H1 (cell line): ENCODE measurements around the gene CPHXL. TPM values are rescaled to one million over a fixed set of nuclear protein-coding genes. Genes with fewer than 3 reads are reported as not detected.

Experiments
- CTCF ChIA-PET: fragments of 300-600 bp; sonication (Branson Sonifier 250); formaldehyde crosslinking; loops from one replicate; lab custom pipeline; 2021; ENCODE audit not compliant: partially characterized antibody; lab: Charles Lee
- POLR2A ChIA-PET: fragments of 300-600 bp; sonication (Branson Sonifier 250); formaldehyde crosslinking; loops from one replicate; lab custom pipeline; 2021; ENCODE audit warnings: inconsistent platforms; ENCODE audit not compliant: partially characterized antibody; lab: Charles Lee
- DNase-seq, 2 experiments: peaks; one replicate each; pipeline versions ENCODE4 v3.0.0 to v3.0.0-alpha.2; 2010 to 2022; ENCODE audit warnings: low spot score in 2 of 2, low read depth in 1 of 2, mixed read lengths in 1 of 2
- FAIRE-seq: peaks from 2 replicates; lab custom pipeline; 2011; peaks lifted over from hg19 to GRCh38; lab: Jason Lieb, UNC
- H2AFZ ChIP-seq: 2 replicates; pipeline ENCODE4 v1.8.1; 2012; ENCODE audit warnings: low read length, inconsistent platforms
- H2AK5ac ChIP-seq: 2 replicates; pipeline ENCODE4 v1.6.1; 2013; ENCODE audit warnings: low read depth, low read length
- H2BK120ac ChIP-seq: replicated peaks from 2 replicates; pipeline ENCODE3; 2013; ENCODE audit warnings: low read depth, low read length, inconsistent platforms
- H2BK12ac ChIP-seq: 2 replicates; pipeline ENCODE4 v1.6.1; 2013; ENCODE audit warnings: low read depth, low read length
- H2BK15ac ChIP-seq: 2 replicates; pipeline ENCODE4 v1.6.1; 2013; ENCODE audit warnings: low read length
- H2BK20ac ChIP-seq: 2 replicates; pipeline ENCODE4 v1.6.1; 2013; ENCODE audit warnings: low read length
- H2BK5ac ChIP-seq: 2 replicates; pipeline ENCODE4 v1.6.1; 2013; ENCODE audit warnings: low read depth, low read length
- H3K14ac ChIP-seq: 2 replicates; pipeline ENCODE4 v1.6.1; 2013; ENCODE audit warnings: inconsistent platforms; ENCODE audit not compliant: insufficient read length
- H3K18ac ChIP-seq: 2 replicates; pipeline ENCODE4 v1.6.1; 2013; ENCODE audit warnings: low read length; ENCODE audit errors: extremely low read depth
- H3K23ac ChIP-seq: 2 replicates; pipeline ENCODE4 v1.6.1; 2013; ENCODE audit warnings: inconsistent platforms; ENCODE audit not compliant: insufficient read length
- H3K23me2 ChIP-seq: 2 replicates; pipeline ENCODE4 v1.6.1; 2013; ENCODE audit warnings: low read depth, low read length
- H3K27ac ChIP-seq: 2 replicates; pipeline ENCODE4 v1.6.1; 2011; ENCODE audit warnings: low read depth, low read length, inconsistent platforms
- H3K27me3 ChIP-seq, 4 experiments: replicated peaks in 1 of 4; 1 replicate in 1 of 4; 2 replicates in 3 of 4; pipeline versions ENCODE4 v1.6.1 to v1.8.1; 2011 to 2013; ENCODE audit warnings: low read length in 3 of 4, mild to moderate bottlenecking in 3 of 4, inconsistent platforms in 2 of 4, mixed read lengths in 2 of 4, moderate library complexity in 1 of 4; ENCODE audit not compliant: control insufficient read depth in 3 of 4, insufficient read depth in 3 of 4; ENCODE audit errors: extremely low read depth in 1 of 4
- H3K36me3 ChIP-seq, 4 experiments: 2 replicates each; pipeline versions ENCODE4 v1.6.1 to v1.8.1; 2011 to 2013; ENCODE audit warnings: mild to moderate bottlenecking in 4 of 4, low read length in 3 of 4, moderate library complexity in 2 of 4, control low read depth in 1 of 4, inconsistent platforms in 1 of 4; ENCODE audit not compliant: insufficient read depth in 4 of 4, control insufficient read depth in 2 of 4
- H3K4ac ChIP-seq: replicated peaks from 2 replicates; pipeline ENCODE3; 2013; ENCODE audit warnings: low read length, low read depth, mixed read lengths, inconsistent platforms; ENCODE audit not compliant: insufficient read length
- H3K4me1 ChIP-seq, 4 experiments: replicated peaks in 1 of 4; 1 replicate in 1 of 4; 2 replicates in 3 of 4; pipeline versions ENCODE4 v1.6.1 to v1.8.1; 2011 to 2013; ENCODE audit warnings: low read length in 3 of 4, inconsistent platforms in 2 of 4, mixed read lengths in 1 of 4; ENCODE audit not compliant: insufficient read depth in 4 of 4, control insufficient read depth in 3 of 4
- H3K4me2 ChIP-seq, 2 experiments: 2 replicates each; pipeline versions ENCODE4 v1.6.1 to v1.8.1; 2011 to 2013; ENCODE audit warnings: low read depth in 2 of 2, low read length in 2 of 2, control low read depth in 1 of 2, inconsistent platforms in 1 of 2, mild to moderate bottlenecking in 1 of 2; ENCODE audit not compliant: insufficient read depth in 1 of 2
- H3K4me3 ChIP-seq, 4 experiments: fragments of 200-600, 300-600 bp in 1 of 4; sonication (generic), shearing (Covaris generic), sonication (Bioruptor Twin) in 1 of 4; 2 replicates each; pipeline versions ENCODE4 v1.5.1 to v1.8.1; 2011 to 2016; ENCODE audit warnings: low read length in 4 of 4, low read depth in 3 of 4, control low read depth in 2 of 4, inconsistent platforms in 2 of 4, mild to moderate bottlenecking in 2 of 4, mixed read lengths in 1 of 4, moderate library complexity in 1 of 4; ENCODE audit not compliant: insufficient read depth in 2 of 4; ENCODE audit errors: extremely low read depth in 1 of 4
- H3K56ac ChIP-seq: replicated peaks from 2 replicates; pipeline ENCODE3; 2013; ENCODE audit warnings: low read depth, mild to moderate bottlenecking, mixed read lengths, low read length, inconsistent platforms; ENCODE audit not compliant: insufficient read length
- H3K79me1 ChIP-seq: 2 replicates; pipeline ENCODE4 v1.6.1; 2013; ENCODE audit warnings: low read depth, low read length, control low read depth
- H3K79me2 ChIP-seq, 2 experiments: 2 replicates each; pipeline versions ENCODE4 v1.6.1 to v1.8.1; 2012 to 2013; ENCODE audit warnings: low read length in 2 of 2, mild to moderate bottlenecking in 2 of 2, inconsistent platforms in 1 of 2; ENCODE audit not compliant: insufficient read depth in 2 of 2, control insufficient read depth in 1 of 2
- H3K9ac ChIP-seq, 4 experiments: replicated peaks in 1 of 4; 1 replicate in 1 of 4; 2 replicates in 3 of 4; pipeline versions ENCODE4 v1.6.1 to v1.8.1; 2011 to 2013; ENCODE audit warnings: low read depth in 3 of 4, low read length in 3 of 4, control low read depth in 2 of 4, mild to moderate bottlenecking in 2 of 4, moderate library complexity in 2 of 4, inconsistent platforms in 1 of 4; ENCODE audit errors: extremely low read depth in 1 of 4
- H3K9me3 ChIP-seq, 2 experiments: 2 replicates each; pipeline versions ENCODE4 v1.6.1 to v1.8.1; 2012 to 2013; ENCODE audit warnings: mild to moderate bottlenecking in 2 of 2, moderate library complexity in 2 of 2, control low read depth in 1 of 2, inconsistent platforms in 1 of 2, low read depth in 1 of 2, low read length in 1 of 2, mixed read lengths in 1 of 2; ENCODE audit not compliant: insufficient read depth in 2 of 2
- H4K20me1 ChIP-seq, 2 experiments: replicated peaks in 1 of 2; 2 replicates each; pipeline versions ENCODE3 to v1.8.1; 2011 to 2013; ENCODE audit warnings: inconsistent platforms in 2 of 2, low read length in 2 of 2, mild to moderate bottlenecking in 1 of 2; ENCODE audit not compliant: insufficient read depth in 2 of 2, control insufficient read depth in 1 of 2
- H4K5ac ChIP-seq: 2 replicates; pipeline ENCODE4 v1.6.1; 2013; ENCODE audit warnings: low read length, low read depth, mixed read lengths, inconsistent platforms; ENCODE audit not compliant: insufficient read length
- H4K8ac ChIP-seq: 2 replicates; pipeline ENCODE4 v1.8.0; 2013; ENCODE audit warnings: mild to moderate bottlenecking, moderate library complexity, low read length, inconsistent platforms; ENCODE audit not compliant: insufficient read depth; ENCODE audit errors: extremely low read depth
- H4K91ac ChIP-seq: replicated peaks from 2 replicates; pipeline ENCODE3; 2013; ENCODE audit warnings: low read length, mixed read lengths, inconsistent platforms; ENCODE audit not compliant: insufficient read length
- ASH2L ChIP-seq: fragments of 200-600, 300-600 bp; sonication (generic); IDR thresholded peaks from one replicate; pipeline ENCODE4 v1.7.1; 2017; ENCODE audit warnings: low read length
- JUN ChIP-seq: IDR thresholded peaks from 2 replicates; pipeline ENCODE4 v1.6.1; 2011; ENCODE audit warnings: low read depth, mild to moderate bottlenecking, improper control_type of control experiment, low read length
- JUND ChIP-seq: IDR thresholded peaks from 2 replicates; pipeline ENCODE4 v1.6.1; 2011; ENCODE audit warnings: mild to moderate bottlenecking, improper control_type of control experiment, low read length
- NANOG ChIP-seq: IDR thresholded peaks from 2 replicates; pipeline ENCODE4 v1.6.1; 2011; ENCODE audit warnings: low read length, low read depth, mild to moderate bottlenecking, inconsistent platforms; ENCODE audit not compliant: insufficient read depth, poor library complexity, severe bottlenecking
- RNF2 ChIP-seq: fragments of 200-900, 300-1000 bp; sonication (generic); IDR thresholded peaks from 2 replicates; pipeline ENCODE4 v1.7.1; 2016; ENCODE audit warnings: borderline replicate concordance, low read depth, mild to moderate bottlenecking, antibody characterized with exemption, low read length; ENCODE audit not compliant: poor library complexity, severe bottlenecking; ENCODE audit errors: missing control alignments
- SIN3A ChIP-seq, 2 experiments: IDR thresholded peaks in 1 of 2; conservative IDR thresholded peaks in 1 of 2; 2 replicates each; pipeline ENCODE4 v1.6.1; 2011 to 2012; ENCODE audit warnings: low read length in 2 of 2, improper control_type of control experiment in 1 of 2, low read depth in 1 of 2, mild to moderate bottlenecking in 1 of 2
- SIRT6 ChIP-seq: IDR thresholded peaks from one replicate; pipeline ENCODE4 v1.7.1; 2012; ENCODE audit warnings: low read length, inconsistent platforms
- SP1 ChIP-seq: IDR thresholded peaks from 2 replicates; pipeline ENCODE4 v1.6.1; 2011; ENCODE audit warnings: low read depth, low read length
- TCF12 ChIP-seq: IDR thresholded peaks from 2 replicates; pipeline ENCODE4 v1.6.1; 2011; ENCODE audit warnings: low read depth, mild to moderate bottlenecking, low read length
- WGBS, 2 experiments: shearing (Covaris generic) in 1 of 2; methylation state at CpG; one replicate each; pipeline versions ENCODE4 v1.1.6 to v1.1.7; 2013 to 2015; ENCODE audit warnings: low lambda C conversion rate in 2 of 2, mixed read lengths in 2 of 2, inconsistent platforms in 1 of 2, low coverage in 1 of 2, missing lambda C conversion rate in 1 of 2; ENCODE audit not compliant: insufficient replicate concordance in 2 of 2, insufficient coverage in 1 of 2, insufficient read length in 1 of 2; ENCODE audit errors: extremely low coverage in 1 of 2, missing lambda C conversion rate in 1 of 2; 5-methylcytosine and 5-hydroxymethylcytosine counted together
- polyA plus RNA-seq, 7 experiments: library from polyadenylated mRNA; depleted of rRNA in 3 of 7; stranded (reverse) in 5 of 7; unstranded in 2 of 7; fragments of >200 nt in 5 of 7; fragments of 200-250 nt in 2 of 7; gene quantifications; 1 replicate in 5 of 7; 2 replicates in 1 of 7; 4 replicates in 1 of 7; pipeline versions ENCODE4 v1.2.1 to v1.2.3, GENCODE V29; 2011 to 2013; ENCODE audit warnings: missing spikeins in 2 of 7, mixed read lengths in 2 of 7
- total RNA-seq: library from RNA; stranded (reverse); fragmentation: NEBNext Ultra II Directional; extraction: Animal tissue kit (Norgen Biotek cat#: 25700); gene quantifications from 2 replicates; pipeline ENCODE4 v1.2.1, GENCODE V29; 2021
- TF ChIP-seq, protein P1 (sequence below): IDR thresholded peaks from 2 replicates; pipeline ENCODE4 v1.6.1; 2012; ENCODE audit warnings: low read length, inconsistent platforms
- TF ChIP-seq, protein P2 (sequence below): IDR thresholded peaks from 2 replicates; pipeline ENCODE4 v1.6.1; 2011; ENCODE audit warnings: low read depth, mild to moderate bottlenecking, low read length; ENCODE audit not compliant: insufficient read depth

Gene CPHXL
- total and polyA plus RNA-seq, 2 of the 8 experiments (the other 6 are each of a cell fraction or from before 2014, with no cell fraction given) = not detected

DNA sequence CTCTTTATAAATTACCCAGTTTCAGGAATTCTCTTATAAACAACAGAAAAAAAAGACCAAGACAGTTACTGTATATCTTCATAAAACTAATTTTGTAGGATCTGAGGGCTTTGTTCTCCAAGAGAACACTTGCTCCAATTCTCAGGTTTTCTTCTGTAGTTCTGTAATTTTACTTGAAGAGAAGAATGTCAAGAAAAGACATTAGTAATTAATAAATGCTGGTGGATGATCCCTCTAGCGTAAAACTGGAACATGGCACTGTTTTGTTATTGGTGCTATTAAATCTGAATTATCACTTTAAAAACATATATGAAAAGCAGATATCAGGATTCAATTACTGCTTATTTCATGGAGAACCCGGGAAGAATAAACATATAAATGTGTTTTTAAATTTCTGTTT, 36.5 kb upstream of the CPHXL start:
- Histone ChIP-seq H2AFZ (no peak overlapping the region), H3K36me3 (no peaks in the 10 kb centered on the region), H3K4me3 (no peak overlapping the region), H3K14ac (no peak overlapping the region), H3K4me1 (peaks cover 0 to 3% (median 1%) of the 10 kb centered on the region in 4 experiments; a peak in 2 of 7 replicates), H3K79me2 (no peaks in the 10 kb centered on the region), H3K9ac (no peak overlapping the region), H3K27ac (no peak overlapping the region), H4K8ac (no peak overlapping the region), H4K91ac (no peak overlapping the region), H2BK5ac (no peak overlapping the region), H3K56ac (no peak overlapping the region), H3K4ac (no peak overlapping the region), H4K20me1 (no peaks in the 10 kb centered on the region), H3K23ac (no peak overlapping the region), H2BK15ac (no peak overlapping the region), H3K23me2 (no peaks in the 10 kb centered on the region; the same call in 1 of the 2 replicates), H2BK12ac (no peak overlapping the region), H3K79me1 (no peaks in the 10 kb centered on the region), H2BK120ac (no peak overlapping the region), H2AK5ac (no peak overlapping the region), H3K9me3 (no peaks in the 10 kb centered on the region), H3K4me2 (no peak overlapping the region), H2BK20ac (no peak overlapping the region), H4K5ac (no peak overlapping the region), H3K27me3 (peaks cover 0 to 1% (median 0%) of the 10 kb centered on the region in 4 experiments; a peak in 1 of 7 replicates), H3K18ac (no peak overlapping the region)
- CTCF ChIA-PET = interaction anchor here (0.6 to 1.1 kb wide), 2 partner anchors 117 to 1409 kb away, joined by 3 read pairs; no protein-coding TSS in a partner anchor
- POLR2A ChIA-PET = interaction anchor here (0.8 kb wide), 1 partner anchor 114 kb away, joined by 5 read pairs; no protein-coding TSS in a partner anchor
- FAIRE-seq (no peak), DNase-seq (no peak)
- 80% methylated on average over 2 of the region's 2 CpGs; no CpG with 5 or more reads in 1 of the 2 experiments for WGBS, 2 experiments
- no peak for TF ChIP-seq SIN3A (conservative IDR thresholded peaks at IDR 0.05 in 1 of 2, IDR thresholded peaks at IDR 0.05 in 1 of 2; ENCODE audit: low read depth in 1 of 2, low read length in 2 of 2)
- TF ChIP-seq JUN = no peak
- TF ChIP-seq SIRT6 = no peak
- no peak for TF ChIP-seq RNF2
- no peak for TF ChIP-seq JUND
- TF ChIP-seq, protein P1, sequence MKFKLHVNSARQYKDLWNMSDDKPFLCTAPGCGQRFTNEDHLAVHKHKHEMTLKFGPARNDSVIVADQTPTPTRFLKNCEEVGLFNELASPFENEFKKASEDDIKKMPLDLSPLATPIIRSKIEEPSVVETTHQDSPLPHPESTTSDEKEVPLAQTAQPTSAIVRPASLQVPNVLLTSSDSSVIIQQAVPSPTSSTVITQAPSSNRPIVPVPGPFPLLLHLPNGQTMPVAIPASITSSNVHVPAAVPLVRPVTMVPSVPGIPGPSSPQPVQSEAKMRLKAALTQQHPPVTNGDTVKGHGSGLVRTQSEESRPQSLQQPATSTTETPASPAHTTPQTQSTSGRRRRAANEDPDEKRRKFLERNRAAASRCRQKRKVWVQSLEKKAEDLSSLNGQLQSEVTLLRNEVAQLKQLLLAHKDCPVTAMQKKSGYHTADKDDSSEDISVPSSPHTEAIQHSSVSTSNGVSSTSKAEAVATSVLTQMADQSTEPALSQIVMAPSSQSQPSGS = no peak
- no peak for TF ChIP-seq ASH2L
- TF ChIP-seq, protein P2, sequence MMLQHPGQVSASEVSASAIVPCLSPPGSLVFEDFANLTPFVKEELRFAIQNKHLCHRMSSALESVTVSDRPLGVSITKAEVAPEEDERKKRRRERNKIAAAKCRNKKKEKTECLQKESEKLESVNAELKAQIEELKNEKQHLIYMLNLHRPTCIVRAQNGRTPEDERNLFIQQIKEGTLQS = no peak
- TF ChIP-seq TCF12 = no peak
- no peak for TF ChIP-seq NANOG
- TF ChIP-seq SP1 = no peak
